GM23248 (cell line): ENCODE measurements around the gene THSD4.

Source experiments
- EZH2 ChIP-seq: fragments of 200-600 bp; sonication (generic); IDR thresholded peaks from 2 replicates; pipeline ENCODE4 v1.6.1; 2018; ENCODE audit warnings: antibody characterized with exemption, mild to moderate bottlenecking; ENCODE audit not compliant: insufficient read depth, poor library complexity, severe bottlenecking
- EZH2phosphoT487 ChIP-seq: fragments of 200-600 bp; sonication (generic); IDR thresholded peaks from 2 replicates; pipeline ENCODE4 v1.6.1; 2018; ENCODE audit warnings: antibody characterized with exemption, moderate library complexity, mild to moderate bottlenecking, low read depth; ENCODE audit not compliant: insufficient read depth

DNA sequence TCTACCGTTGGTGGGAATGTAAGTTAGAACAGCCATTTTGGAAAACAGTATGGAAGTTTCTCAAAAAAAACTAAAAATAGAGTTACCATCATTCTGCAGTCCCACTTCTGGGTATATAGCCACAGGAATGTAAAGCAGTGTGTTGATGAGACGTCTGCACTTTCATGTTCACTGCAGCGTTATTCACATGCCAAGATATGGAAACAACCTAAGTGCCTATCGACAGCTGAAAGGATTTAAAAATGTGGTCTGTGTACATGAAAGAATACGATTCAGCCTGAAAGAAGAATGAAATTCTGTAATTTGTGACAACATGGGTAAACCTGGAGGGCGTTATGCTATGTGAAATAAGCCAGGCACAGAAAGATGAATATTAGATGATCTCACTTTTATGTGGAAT, 157.7 kb downstream of the THSD4 start:
- no peak for TF ChIP-seq EZH2
- TF ChIP-seq EZH2phosphoT487: no peak
